ENCODE results near the gene CD180.

DNA sequence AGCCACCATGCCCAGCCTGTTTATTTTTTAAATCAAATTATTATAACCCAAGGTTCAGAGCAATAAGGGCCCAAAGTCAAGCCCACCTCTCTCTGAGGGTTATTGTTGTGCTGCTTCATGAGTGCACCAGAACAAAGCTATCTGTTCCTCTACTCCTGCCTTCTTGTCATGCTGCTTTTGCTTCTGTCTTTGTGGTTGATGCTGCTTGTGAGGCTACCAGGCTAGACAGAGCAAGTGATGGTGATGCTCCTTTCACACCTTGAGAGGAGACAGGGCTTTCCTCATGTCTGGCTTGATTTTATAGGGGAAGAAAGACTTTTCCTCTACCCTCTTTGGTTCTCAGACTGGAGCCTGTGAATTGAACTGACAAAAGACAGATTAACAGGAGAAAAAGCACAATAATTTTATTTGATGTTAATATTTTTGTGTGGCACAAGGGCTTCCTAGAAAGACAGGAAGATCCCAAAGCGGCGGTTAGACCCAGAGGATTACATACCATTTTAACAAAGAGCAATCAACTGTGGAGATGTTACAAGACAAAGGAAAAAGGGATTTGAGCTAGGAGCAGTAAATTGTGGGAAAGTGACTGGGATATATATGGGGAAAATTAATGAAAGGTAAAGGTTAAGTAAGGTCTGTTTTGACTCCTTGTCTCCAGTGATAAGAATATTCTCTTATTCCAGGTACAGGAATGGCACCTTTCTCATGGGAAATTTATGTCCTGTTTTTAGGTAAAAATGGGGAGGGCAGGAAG lies 4.4 kb upstream of the CD180 start:
- TF ChIP-seq POLR2AphosphoS5 (IDR thresholded peaks at IDR 0.05) = no peak
- TF ChIP-seq, protein P1, sequence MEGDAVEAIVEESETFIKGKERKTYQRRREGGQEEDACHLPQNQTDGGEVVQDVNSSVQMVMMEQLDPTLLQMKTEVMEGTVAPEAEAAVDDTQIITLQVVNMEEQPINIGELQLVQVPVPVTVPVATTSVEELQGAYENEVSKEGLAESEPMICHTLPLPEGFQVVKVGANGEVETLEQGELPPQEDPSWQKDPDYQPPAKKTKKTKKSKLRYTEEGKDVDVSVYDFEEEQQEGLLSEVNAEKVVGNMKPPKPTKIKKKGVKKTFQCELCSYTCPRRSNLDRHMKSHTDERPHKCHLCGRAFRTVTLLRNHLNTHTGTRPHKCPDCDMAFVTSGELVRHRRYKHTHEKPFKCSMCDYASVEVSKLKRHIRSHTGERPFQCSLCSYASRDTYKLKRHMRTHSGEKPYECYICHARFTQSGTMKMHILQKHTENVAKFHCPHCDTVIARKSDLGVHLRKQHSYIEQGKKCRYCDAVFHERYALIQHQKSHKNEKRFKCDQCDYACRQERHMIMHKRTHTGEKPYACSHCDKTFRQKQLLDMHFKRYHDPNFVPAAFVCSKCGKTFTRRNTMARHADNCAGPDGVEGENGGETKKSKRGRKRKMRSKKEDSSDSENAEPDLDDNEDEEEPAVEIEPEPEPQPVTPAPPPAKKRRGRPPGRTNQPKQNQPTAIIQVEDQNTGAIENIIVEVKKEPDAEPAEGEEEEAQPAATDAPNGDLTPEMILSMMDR (IDR thresholded peaks at IDR 0.05) = no peak
